Loucy (cell line): ENCODE results near the gene TTLL3.

Source experiments
- EZH2phosphoT487 ChIP-seq: fragments of 200-600 bp; IDR thresholded peaks from 2 replicates; pipeline ENCODE4 v1.6.1; 2018; ENCODE audit warnings: antibody characterized with exemption, mild to moderate bottlenecking, moderate library complexity, borderline replicate concordance
- TF ChIP-seq, protein P1 (sequence below): fragments of 200-600 bp; sonication (generic); conservative IDR thresholded peaks from 2 replicates; pipeline ENCODE4 v1.5.1; 2014; ENCODE audit warnings: mild to moderate bottlenecking, antibody characterized with exemption, low read length

DNA sequence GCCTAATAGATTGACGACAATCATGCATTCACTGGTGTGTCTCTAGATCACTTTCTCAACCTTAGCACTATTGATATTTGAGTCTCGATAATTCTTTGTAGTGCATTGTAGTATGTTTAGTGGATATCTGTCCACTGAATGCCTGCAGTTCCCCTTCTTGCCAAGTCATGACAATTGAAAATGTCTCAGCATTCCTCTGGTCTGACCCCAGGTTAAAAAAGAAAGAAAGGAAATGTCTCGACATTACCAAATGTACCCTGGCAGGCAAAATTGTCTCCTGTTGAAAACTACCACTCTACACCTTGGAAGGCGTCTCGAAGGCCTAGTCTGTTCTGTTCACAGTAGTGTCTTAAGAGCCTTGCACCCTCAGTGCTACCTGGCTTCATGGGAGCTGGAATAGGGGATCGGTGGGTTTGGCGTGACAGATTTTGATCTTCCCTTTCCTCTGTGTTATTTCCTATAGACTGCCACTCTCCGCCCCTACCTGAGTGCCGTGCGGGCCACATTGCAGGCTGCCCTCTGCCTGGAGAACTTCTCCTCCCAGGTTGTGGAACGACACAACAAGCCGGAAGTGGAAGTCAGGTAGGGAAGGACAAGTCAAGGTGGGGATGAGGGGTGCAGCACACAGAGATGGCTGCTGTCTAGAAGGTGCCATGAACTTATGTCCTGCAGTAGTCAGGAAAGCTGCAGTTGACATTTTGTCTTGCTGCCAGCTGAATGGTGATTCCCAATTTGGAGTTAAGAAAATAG is 12.7 kb upstream of the TTLL3 start:
- TF ChIP-seq, protein P1, sequence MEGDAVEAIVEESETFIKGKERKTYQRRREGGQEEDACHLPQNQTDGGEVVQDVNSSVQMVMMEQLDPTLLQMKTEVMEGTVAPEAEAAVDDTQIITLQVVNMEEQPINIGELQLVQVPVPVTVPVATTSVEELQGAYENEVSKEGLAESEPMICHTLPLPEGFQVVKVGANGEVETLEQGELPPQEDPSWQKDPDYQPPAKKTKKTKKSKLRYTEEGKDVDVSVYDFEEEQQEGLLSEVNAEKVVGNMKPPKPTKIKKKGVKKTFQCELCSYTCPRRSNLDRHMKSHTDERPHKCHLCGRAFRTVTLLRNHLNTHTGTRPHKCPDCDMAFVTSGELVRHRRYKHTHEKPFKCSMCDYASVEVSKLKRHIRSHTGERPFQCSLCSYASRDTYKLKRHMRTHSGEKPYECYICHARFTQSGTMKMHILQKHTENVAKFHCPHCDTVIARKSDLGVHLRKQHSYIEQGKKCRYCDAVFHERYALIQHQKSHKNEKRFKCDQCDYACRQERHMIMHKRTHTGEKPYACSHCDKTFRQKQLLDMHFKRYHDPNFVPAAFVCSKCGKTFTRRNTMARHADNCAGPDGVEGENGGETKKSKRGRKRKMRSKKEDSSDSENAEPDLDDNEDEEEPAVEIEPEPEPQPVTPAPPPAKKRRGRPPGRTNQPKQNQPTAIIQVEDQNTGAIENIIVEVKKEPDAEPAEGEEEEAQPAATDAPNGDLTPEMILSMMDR = no peak
- TF ChIP-seq EZH2phosphoT487 = no peak
